ENCODE data around the gene RAB3D.

Gene RAB3D

DNA sequence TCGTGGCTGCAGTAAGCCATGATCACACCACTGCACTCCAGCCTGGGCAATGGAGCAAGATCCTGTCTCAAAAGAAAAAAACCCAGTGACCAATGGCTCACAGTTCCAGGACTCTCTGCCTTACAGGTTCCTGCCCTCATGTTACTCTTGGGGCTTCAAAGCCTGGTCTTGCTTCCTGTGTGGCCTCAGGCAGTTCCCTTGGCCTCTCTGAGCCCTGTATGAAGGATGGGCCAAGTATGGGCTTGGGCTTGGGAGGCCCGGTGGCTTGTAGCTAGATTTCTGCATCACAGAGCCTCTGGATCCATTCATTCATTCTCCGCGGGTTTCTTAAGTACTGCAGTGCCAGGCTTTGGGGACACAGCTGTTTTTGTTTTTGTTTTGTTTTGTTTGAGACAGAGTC is 44.3 kb downstream of the RAB3D start:
- no peak for DNase-seq (ENCODE audit: low read depth)

DNA sequence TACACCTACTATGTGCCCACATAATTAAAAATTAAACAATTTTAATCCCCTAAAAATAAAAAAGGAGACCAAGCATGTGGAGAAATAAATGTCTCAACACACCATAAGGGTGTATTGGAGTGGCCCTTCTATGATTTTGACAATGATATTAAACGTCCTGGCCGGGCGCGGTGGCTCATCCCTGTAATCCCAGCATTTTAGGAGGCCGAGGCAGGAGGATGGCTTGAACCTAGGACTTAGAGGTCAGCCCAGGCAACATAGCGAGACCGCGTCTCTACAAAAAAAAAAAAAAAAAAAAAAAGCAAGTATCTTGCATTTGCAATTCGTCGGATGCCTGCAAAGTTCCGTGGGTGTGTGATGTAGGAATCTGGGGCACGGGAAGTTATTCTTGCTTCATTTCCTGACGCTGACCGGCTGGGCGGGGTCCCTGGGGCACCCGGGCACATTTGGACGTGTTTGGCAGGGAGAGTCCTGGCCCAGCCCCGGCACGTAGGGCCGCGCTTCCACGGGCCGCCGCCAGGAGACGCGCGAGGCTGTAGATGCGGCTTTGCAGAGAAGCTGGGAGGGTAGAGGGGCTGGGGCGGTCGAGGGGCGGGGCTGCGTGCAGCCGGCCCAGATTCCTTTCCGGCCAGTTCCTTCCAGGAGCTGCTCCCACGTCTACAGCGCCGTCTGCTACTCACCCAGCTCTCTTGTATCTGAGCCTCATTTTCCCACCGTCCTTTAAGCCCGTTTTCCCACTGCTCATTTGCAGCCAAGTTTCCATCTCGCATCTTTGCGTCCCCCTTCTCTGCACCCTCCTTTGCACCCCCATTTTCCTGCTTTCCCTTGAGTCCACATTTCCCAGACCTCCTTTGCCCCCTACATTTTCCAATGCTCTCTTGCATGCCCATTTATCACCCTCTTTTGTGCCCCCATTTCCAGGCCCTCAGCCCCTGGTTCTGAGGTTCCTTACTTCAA is 45.7 kb downstream of the RAB3D start:
- peak; percentile 64 for DNase-seq (ENCODE audit: low read depth)

DNA sequence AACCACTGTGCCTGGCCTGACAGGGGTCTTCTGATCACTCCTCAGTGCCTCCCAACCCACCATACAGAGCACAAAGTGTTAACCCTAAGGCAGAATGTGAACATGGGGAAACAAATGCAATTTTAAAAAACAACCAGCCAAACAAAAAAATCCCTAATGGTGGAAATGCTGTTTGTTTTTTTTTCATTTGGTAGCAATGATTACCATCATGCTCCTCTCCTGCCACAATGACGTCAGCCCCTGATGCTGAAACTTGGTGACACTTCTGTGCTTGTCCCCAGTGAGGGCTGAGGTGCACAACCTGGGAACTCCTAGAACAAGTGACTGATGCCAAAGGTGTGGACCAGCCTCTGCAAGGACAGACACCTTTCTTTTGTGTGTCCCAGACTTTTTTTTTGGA is 47.5 kb downstream of the RAB3D start:
- DNase-seq (ENCODE audit: low read depth): no peak

DNA sequence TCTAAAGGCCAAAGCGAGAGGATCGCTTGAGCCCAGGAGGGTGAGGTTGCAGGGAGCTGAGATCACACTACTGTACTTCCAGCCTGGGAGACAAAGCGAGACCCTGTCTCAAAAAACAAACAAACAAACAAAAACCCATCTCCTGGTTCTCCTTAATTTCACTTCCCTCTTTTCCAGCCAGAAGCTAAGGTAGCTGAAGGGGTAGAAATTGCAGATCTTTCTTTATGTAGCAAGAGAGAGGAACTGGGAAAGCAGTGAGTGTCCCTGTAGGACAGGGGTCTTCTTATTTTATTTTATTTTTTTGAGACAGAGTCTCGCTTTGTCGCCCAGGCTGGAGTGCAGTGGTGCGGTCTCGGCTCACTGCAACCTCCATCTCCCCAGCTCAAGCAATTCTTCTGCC is 48.0 kb downstream of the RAB3D start:
- no peak for DNase-seq (ENCODE audit: low read depth)

DNA sequence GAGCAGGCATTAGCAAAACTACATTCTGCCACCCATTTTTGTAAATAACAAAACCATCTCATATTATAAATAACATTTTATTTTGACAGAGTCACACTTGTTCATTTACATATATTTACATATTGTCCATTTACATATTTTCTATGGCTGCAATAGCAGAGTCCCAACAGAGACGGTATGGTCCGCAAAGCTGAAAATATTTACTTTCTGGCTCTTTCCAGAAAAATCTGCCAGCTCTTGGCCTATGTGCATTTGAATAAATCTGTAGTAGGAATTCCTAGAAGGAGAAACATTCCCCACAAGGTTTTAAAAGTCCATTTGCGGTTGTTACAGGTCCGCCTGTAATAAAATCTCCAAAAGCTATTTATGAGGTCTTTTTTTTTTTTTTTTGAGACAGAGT is 49.2 kb downstream of the RAB3D start:
- no peak for DNase-seq (ENCODE audit: low read depth)

DNA sequence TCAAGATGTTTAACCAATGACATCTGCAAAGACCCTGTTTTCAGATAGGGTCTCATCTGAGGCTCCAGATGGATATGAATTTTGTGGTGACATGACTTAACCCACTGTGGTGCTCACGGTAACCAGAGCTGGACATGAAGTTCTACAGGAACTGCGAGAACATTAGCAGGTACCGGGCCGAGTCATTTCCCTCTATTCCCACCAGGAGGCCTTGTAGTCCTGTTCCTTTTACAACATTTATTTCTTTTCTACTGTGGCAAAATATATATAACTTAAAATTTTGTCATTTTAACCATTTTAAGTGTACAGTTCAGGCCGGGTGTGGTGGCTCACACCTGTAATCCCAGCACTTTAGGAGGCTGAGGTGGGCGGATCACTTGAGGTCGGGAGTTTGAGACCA is 51.1 kb downstream of the RAB3D start:
- DNase-seq (ENCODE audit: low read depth): no peak

DNA sequence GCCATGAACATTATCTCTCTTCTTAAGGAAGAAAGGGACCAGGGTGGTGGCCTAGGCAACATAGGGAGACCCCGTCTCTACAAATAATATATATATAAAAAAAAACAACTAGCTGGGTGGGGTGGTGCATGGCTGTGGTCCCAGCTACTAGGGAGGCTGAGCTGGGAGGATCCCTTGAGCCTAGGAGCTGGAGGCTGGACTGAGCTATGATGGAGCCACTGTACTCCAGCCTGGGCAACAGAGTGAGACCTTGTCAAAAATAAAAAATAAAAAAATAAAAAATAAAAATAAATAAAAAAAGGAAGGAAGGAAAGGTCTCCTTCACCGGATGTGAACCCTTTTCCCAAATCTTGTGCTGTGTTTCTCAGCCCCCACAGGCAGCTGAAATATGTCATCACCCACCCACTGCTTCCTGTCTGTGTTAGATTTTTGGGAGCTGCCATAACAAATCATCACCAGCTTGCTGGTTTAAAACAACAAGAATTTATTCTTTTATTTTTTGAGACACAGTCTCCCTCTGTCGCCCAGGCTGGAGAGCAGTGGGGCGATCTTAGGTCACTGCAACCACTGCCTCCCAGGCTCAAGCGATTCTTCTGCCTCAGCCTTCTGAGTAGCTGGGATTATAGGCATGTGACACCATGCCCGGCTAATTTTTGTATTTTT is 53.0 kb downstream of the RAB3D start:
- DNase-seq (ENCODE audit: low read depth): no peak

DNA sequence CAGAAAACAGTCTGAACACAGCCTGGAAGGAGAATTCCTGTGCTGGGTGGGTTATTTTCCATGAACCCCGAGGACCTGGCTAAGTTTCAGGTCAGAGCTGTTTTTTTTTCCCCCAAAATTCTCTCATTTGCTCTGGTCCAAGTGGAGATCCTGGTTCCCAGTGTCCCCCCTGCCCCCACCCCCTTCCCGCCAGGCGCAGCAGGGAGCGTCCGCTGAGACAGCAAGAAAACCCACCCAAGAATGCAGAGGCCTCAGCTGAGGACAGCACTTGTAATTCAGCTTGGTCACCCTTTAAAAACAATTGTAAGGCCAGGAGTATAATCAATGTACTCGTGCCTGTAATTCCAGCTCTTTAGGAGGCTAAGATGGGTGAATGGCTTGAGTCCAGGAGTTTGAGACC is 54.9 kb downstream of the RAB3D start:
- no peak for DNase-seq (ENCODE audit: low read depth)

DNA sequence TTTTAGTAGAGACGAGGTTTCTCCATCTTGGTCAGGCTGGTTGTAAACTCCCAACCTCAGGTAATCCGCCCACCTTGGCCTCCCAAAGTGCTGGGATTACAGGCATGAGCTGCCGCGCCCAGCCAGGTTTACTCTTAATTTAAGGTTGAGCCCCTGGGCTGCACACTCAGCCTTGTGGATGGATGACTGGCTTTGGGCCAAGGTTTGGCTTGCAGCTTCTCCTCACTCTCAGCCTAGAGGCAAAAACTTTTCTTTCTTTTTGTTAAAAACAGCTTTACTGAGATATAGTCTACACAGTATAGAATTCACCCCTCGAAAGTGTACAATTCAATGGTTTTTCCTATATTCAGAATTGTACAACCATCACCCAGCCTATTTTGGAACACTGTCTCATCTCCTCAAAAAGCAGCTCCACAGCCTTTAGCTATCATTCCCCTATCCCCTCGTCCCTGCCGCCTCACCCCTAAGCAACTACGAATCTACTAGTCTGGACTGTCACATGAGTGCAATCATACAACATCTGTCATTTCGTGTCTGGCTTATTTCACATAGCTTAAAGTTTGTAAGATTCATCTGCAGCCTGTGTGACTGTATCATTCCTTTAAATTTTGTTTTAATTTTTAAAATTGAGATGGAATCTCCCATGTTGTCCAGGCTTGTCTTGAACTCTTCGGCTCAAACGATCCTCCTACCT is 58.0 kb downstream of the RAB3D start:
- DNase-seq (ENCODE audit: low read depth): no peak

DNA sequence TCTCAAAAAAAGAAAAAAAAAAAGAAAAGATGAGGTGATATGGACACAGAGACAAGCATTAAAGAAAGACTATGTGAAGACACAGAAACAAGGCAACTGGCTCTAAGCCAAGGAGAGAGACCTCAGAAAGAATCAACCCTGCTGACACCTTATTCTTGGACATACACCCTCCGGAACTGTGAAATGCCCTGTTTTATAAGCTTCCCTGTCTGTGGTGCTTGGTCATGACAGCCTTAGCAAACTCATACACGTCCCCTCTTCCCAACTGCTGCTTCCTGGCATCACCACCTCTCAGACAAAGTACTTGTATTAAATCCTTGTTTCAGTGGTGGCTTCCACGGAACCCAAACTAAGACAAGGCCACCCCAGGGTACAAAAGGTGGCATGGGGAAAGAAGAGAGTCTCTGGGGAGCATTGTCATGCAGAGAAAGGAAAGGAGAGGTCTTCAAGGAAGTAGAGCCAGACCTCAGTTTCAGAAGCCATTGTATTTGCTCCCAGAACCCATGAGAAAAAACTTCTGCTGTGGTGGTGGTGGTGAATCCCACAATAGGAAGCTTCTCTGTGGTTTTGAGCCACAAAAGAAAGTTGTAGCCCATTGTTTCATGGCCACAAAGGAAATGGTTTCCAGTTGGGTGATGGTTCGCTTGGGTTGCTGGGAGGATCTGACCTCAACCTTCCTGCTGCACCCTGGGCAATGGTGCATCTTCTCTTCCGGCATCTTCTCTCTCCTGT is 59.8 kb downstream of the RAB3D start:
- no peak for DNase-seq (ENCODE audit: low read depth)

DNA sequence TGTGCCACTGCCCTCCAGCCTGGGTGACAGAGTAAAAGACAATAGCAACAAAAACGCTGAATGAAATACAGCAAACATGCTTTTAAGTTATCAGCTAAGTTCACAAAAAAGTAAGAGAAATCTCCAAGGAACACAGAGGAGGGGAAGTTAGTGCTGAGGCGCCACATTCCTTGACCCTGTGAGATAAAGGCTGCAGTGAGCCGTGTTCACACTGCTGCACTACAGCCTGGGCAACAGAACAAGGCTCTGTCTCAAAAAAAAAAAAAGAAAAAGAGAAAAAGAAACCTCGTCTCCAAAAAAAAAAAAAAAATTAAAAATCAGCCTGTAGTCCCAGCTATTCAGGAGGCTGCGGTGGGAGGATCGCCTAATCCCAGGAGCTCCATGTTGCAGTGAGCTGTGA is 60.8 kb downstream of the RAB3D start:
- DNase-seq (ENCODE audit: low read depth): no peak

DNA sequence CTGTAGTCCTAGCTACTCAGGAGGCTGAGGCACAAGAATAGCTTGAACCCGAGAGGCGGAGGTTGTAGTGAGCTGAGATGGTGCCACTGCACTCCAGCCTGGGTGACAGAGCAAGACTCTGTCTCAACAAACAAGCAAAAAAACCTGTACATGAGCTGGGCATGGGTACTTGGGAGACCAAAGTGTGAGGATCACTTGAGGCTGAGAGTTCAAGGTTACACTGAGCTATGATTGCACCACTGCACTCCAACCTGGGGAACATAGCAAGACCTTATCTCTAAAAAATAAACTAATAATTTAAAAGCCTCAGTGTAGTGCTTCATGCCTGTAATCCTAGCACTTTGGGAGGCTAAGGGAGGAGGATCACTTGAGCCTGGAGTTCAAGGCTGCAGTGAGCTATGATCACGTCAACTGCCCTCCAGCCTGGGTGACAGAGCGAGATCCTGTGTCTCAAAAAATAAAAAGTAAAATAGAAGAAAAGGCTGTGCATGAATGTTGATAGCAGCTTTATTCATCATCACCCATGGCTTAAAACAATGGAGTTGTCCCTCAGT is 64.8 kb downstream of the RAB3D start:
- DNase-seq (ENCODE audit: low read depth): no peak

DNA sequence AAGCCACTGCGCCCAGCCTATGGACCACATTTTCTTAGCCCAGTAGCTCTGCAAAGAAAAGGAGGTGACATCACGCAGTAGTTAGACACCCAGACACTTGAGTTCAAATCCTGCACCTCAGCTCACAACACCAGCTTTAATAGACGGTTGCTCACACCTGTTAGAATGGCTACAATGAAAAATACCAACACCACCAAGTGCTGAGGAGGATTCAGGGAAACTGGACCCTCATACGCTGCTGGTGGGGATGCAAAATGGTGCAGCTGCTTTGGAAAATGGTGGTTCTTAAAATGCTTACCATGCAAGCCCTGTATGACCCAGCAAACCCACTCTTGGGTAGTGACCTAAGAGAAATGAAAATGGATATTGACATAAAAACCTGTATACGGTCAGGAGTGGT is 65.5 kb downstream of the RAB3D start:
- DNase-seq (ENCODE audit: low read depth): no peak

DNA sequence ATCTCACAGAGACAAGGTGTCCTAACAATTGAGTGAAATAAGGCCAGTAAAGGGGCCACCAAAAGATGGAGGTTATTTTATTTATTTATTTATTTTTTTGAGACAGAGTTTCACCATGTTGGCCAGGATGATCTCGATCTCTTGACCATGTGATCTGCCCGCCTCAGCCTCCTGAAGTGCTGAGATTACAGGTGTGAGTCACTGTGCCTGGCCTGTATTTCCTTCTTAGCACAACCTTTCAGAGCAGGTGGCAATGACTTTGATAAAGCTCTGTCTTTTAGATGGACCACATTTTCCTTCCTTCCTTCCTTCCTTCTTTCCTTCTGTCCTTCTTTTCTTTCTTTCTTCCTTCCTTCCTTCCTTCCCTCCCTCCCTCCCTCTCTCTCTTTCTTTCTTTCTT is 66.2 kb downstream of the RAB3D start:
- no peak for DNase-seq (ENCODE audit: low read depth)

All from stimulated activated CD4-positive, alpha-beta T cell treated with anti-CD3 and anti-CD28 coated beads, Interleukin-2, amount 100 ng/mL, for 4 hours (primary cell).